NCI-H2107 (cell line): ENCODE results near the gene PRPF6.
"Not testable (repeated sequence)": the region's sequence is repeated elsewhere in the genome, so short reads cannot be mapped to it uniquely, and the experiment has no call there.

ENCODE experiments used
- DNase-seq: peaks from one replicate; lab custom pipeline; 2025; lab: John Stamatoyannopoulos, UW

Gene PRPF6

GRCh38 chr20:63960654-63961621, 20.0 kb upstream of the PRPF6 start:
- not testable (repeated sequence) for DNase-seq

GRCh38 chr20:63961664-63962425, 19.1 kb upstream of the PRPF6 start:
- no peak for DNase-seq

- no peak for DNase-seq
These were observed 18.2 kb upstream of the PRPF6 start for GRCh38 chr20:63962426-63963347.

- no peak for DNase-seq
These were observed 17.6 kb upstream of the PRPF6 start for GRCh38 chr20:63963348-63963741.

- no peak for DNase-seq
These were observed 17.1 kb upstream of the PRPF6 start for GRCh38 chr20:63963784-63964301.

GRCh38 chr20:63964412-63964811, 16.5 kb upstream of the PRPF6 start:
- no peak for DNase-seq

- DNase-seq, result no peak
These were observed 14.6 kb upstream of the PRPF6 start for GRCh38 chr20:63966172-63966943.

- no peak for DNase-seq
These were observed 14.0 kb upstream of the PRPF6 start for GRCh38 chr20:63966944-63967322.

GRCh38 chr20:63967330-63968135, 13.4 kb upstream of the PRPF6 start:
- DNase-seq, result no peak

- no peak for DNase-seq
These were observed 12.6 kb upstream of the PRPF6 start for GRCh38 chr20:63968136-63968927.

- DNase-seq, result no peak
These were observed 11.8 kb upstream of the PRPF6 start for GRCh38 chr20:63968928-63969760.

- DNase-seq, result no peak
These were observed 10.9 kb upstream of the PRPF6 start, which contains the start of gene ZNF512B for GRCh38 chr20:63969838-63970713. TSS of gene ZNF512B (minus strand) at chr20:63969930. CDS start at chr20:63967950, 1,980 bp downstream.

- DNase-seq, result no peak
These were observed 10.1 kb upstream of the PRPF6 start for GRCh38 chr20:63970714-63971431.

GRCh38 chr20:63971960-63972311, 9.0 kb upstream of the PRPF6 start:
- DNase-seq, result not testable (repeated sequence)

- no peak for DNase-seq
These were observed 8.4 kb upstream of the PRPF6 start for GRCh38 chr20:63972312-63973159.

- DNase-seq, result no peak
These were observed 7.8 kb upstream of the PRPF6 start for GRCh38 chr20:63973160-63973479.
